Ishikawa (cell line): ENCODE results near the gene PIGN.

Experiments used
- CEBPB ChIP-seq: IDR thresholded peaks from 2 replicates; pipeline ENCODE4 v1.6.1; 2012
- CREB1 ChIP-seq: IDR thresholded peaks from 2 replicates; pipeline ENCODE4 v1.6.1; 2012; ENCODE audit warnings: low read depth
- EGR1 ChIP-seq: IDR thresholded peaks from 2 replicates; pipeline ENCODE4 v1.6.1; 2012
- EP300 ChIP-seq: IDR thresholded peaks from 2 replicates; pipeline ENCODE4 v1.6.1; 2012; ENCODE audit warnings: borderline replicate concordance
- FOXM1 ChIP-seq: IDR thresholded peaks from 2 replicates; pipeline ENCODE4 v1.6.1; 2012; ENCODE audit warnings: low read depth, borderline replicate concordance
- NFIC ChIP-seq: IDR thresholded peaks from 2 replicates; pipeline ENCODE4 v1.6.1; 2012
- RAD21 ChIP-seq: IDR thresholded peaks from 2 replicates; pipeline ENCODE4 v1.6.1; 2012; ENCODE audit warnings: low read depth
- REST ChIP-seq: IDR thresholded peaks from 2 replicates; pipeline ENCODE4 v1.6.1; 2012; ENCODE audit warnings: low read depth, mild to moderate bottlenecking
- TAF1 ChIP-seq: IDR thresholded peaks from 2 replicates; pipeline ENCODE4 v1.6.1; 2012; ENCODE audit warnings: low read depth, mild to moderate bottlenecking
- TCF12 ChIP-seq: IDR thresholded peaks from 2 replicates; pipeline ENCODE4 v1.6.1; 2012; ENCODE audit warnings: low read depth
- TEAD4 ChIP-seq: IDR thresholded peaks from 2 replicates; pipeline ENCODE4 v1.6.1; 2012
- YY1 ChIP-seq: IDR thresholded peaks from 2 replicates; pipeline ENCODE4 v1.6.1; 2012; ENCODE audit warnings: low read depth
- ZBTB7A ChIP-seq: IDR thresholded peaks from 2 replicates; pipeline ENCODE4 v1.6.1; 2012; ENCODE audit warnings: low read depth
- TF ChIP-seq, protein P1 (sequence below): IDR thresholded peaks from 2 replicates; pipeline ENCODE4 v1.6.1; 2012
- TF ChIP-seq, protein P2 (sequence below): IDR thresholded peaks from 2 replicates; pipeline ENCODE4 v1.6.1; 2012

The PIGN gene

DNA sequence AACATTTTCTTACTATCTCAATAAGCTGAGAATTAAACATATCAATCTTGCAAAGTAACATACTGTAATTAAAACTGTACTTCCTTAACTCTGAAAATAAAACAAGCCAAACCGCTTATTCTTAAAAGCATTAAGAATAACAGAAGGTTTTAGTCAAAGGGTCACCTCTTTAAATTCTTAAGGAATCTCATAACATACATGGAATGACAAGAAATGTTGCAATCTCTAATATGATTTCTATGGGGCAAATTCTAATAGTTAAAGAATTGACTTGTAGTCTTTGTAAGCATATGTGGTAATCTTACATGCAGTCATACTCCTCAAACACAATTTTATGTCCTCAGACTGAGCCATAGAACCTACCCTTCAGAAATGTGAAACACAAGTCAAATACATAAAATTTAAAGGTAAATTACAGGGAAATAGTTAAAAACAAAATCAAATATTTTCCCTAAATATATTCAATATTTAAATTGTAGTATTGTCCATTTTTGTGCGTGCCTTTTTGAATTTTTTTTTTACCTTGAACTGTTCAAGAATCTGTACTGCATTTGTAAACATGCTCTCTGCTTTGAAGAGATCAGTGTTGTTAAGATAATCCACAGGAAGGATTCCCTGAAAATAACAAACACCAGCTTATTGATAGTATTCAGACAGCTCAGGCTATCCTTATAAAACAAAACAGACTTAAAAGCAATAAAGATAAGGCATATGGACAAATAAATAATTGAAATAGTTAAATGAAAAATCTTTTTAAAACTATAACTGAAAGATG lies 48.2 kb downstream of the PIGN start:
- TF ChIP-seq TEAD4: no peak

DNA sequence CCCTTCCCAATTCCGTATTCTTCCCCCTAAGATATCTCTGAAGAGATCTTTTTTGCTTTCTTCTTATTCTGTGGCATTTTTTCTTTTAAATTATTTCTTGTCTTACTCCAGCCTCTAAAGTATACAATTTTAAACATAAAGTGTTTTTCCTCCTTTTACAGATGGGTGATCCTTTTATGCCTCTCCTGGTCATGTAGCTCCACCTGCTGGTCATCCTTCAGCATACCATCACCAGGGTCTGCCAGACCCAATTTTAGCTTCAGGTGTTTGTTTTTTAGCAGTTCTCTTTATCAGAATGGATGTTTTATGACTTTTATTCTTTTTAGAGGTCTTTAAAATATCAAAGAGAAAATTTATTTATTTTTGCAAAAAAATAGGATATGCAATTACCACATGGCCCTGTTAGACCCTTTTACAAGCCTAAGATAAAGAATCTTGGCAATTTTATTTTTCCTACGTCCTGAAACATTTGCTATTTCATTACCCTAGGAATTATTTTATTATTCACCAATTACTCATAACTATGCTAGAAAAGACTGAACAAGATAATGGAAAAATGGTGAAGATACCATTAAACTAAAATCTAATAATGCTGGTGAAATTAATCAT lies 55.5 kb downstream of the PIGN start:
- peak; percentile 94 for TF ChIP-seq RAD21
- no peak for TF ChIP-seq EGR1

DNA sequence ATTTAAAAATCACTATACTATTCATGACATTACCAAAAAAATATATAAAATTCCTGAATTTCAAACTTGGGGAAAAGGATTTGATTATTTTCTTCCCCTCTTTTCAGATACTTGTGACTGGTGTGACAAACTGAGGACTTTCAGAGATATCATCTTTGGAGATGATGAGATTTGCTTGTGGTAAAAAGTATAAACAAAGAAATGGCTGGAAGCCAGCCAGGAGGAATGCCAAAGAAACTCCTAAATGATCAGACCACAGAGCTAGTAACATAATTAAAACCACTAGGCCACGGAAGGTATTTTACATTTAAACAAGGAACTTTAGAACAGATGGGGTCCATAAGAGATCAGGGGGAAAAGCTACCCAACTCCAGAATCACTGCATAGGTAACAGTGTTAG lies 58.7 kb downstream of the PIGN start:
- TF ChIP-seq CEBPB: no peak
- TF ChIP-seq CREB1: no peak
- TF ChIP-seq YY1: no peak
- TF ChIP-seq TCF12: no peak
- no peak for TF ChIP-seq TAF1
- TF ChIP-seq NFIC: no peak
- no peak for TF ChIP-seq REST
- TF ChIP-seq, protein P1, sequence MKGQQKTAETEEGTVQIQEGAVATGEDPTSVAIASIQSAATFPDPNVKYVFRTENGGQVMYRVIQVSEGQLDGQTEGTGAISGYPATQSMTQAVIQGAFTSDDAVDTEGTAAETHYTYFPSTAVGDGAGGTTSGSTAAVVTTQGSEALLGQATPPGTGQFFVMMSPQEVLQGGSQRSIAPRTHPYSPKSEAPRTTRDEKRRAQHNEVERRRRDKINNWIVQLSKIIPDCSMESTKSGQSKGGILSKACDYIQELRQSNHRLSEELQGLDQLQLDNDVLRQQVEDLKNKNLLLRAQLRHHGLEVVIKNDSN: no peak
- TF ChIP-seq, protein P2, sequence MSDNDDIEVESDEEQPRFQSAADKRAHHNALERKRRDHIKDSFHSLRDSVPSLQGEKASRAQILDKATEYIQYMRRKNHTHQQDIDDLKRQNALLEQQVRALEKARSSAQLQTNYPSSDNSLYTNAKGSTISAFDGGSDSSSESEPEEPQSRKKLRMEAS: no peak
- no peak for TF ChIP-seq EGR1
- no peak for TF ChIP-seq FOXM1
- no peak for TF ChIP-seq ZBTB7A
- TF ChIP-seq EP300: no peak
- no peak for TF ChIP-seq RAD21
- no peak for TF ChIP-seq TEAD4

DNA sequence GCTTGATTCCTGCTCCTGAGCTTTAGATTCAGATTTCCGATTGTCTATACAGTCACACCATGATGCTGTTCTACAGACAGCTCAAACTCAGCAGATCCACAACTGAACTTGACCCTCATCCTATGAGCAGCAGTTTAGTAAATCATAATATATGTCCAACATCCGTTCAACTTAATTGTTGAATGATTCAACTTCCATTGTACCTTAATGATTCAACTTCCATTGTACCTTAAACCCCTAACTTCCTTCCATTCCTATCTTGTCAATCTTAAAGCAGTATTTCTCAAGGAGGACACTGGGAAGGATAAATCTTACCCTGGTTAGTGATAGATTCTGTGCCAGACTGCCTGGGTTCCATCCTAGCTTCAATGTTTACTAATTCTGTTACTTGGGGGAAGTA lies 60.1 kb downstream of the PIGN start:
- no peak for TF ChIP-seq CREB1
- no peak for TF ChIP-seq REST
- no peak for TF ChIP-seq TEAD4
- TF ChIP-seq CEBPB: no peak
- TF ChIP-seq TAF1: no peak
- TF ChIP-seq EGR1: no peak
- no peak for TF ChIP-seq TCF12
- TF ChIP-seq, protein P2: no peak
- no peak for TF ChIP-seq ZBTB7A
- no peak for TF ChIP-seq FOXM1
- no peak for TF ChIP-seq YY1
- TF ChIP-seq NFIC: no peak
- TF ChIP-seq RAD21: no peak
- no peak for TF ChIP-seq EP300

DNA sequence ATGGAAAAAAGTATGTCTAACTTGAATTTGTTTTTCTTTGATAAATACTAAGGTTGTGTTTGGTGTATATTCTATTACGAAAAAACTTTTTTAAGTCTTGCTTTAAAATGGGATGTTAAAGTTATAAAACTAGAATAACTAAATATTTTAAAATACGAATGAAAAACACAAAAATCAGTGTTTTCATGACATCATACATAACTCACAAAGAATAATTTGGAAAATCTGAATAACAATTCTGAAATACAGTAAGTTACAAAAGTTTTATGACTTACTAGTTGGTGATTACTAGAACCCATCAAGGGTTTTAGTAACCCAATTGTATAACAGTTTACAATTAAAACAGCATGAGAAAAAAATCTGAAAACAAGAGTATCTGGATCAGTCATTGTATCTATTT lies 61.2 kb downstream of the PIGN start:
- no peak for TF ChIP-seq ZBTB7A
- TF ChIP-seq, protein P1: no peak
- TF ChIP-seq REST: no peak
- no peak for TF ChIP-seq EP300
- TF ChIP-seq TCF12: no peak
- TF ChIP-seq YY1: no peak
- TF ChIP-seq, protein P2: no peak
- no peak for TF ChIP-seq RAD21
- no peak for TF ChIP-seq TAF1
- TF ChIP-seq CEBPB: no peak
- TF ChIP-seq NFIC: no peak
- no peak for TF ChIP-seq TEAD4
- TF ChIP-seq CREB1: no peak
- no peak for TF ChIP-seq FOXM1
- TF ChIP-seq EGR1: no peak
